GM18858 (cell line): ENCODE results near the gene ERVFRD-1.

ENCODE experiments used
- ATAC-seq: cut with Tn5 transposase; IDR thresholded peaks from one replicate; pipeline ENCODE4 v1.9.1; 2021; ENCODE audit not compliant: unreplicated experiment

The ERVFRD-1 gene

DNA sequence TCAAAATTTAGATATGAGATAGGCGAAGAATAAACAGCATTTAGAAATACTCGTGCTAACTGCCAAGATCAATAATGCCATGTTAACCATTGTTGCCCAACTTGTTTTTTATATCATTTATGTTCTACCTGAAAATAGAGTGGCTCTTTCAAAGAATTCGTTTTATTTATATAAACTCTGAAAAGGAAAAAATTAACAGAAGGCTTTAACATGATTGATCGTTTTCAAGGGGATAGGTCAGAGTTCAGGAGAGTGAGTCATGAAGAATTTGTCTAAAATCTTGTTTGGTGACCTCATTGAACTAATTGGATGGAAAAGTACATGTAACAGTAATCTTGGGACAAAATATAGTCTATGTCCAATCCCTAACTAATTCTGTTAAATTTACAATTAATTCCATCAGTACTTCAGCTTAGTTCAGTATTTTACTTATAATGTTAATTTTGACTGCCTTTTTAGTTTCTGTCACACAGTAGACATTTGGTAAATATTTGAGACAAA lies 56.3 kb downstream of the ERVFRD-1 start:
- no peak for ATAC-seq

DNA sequence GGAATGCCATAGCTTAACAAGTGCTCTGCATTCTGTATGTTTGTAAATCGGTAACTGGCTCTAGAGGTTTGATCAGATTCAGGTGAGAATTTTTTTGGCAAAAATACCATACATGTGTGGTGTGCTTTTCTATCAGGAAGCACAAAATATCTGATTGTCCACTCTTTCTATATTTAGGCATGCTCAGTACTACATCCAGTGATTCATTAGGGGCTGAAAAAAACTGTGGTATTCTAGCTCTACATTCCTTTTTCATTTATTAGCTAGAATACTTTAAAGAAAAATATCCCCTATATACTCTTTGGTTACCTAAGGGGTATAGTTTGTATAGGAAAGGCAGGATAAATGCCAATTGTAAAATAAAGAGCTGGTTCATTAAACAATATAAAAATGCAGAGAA lies 56.8 kb downstream of the ERVFRD-1 start:
- no peak for ATAC-seq

DNA sequence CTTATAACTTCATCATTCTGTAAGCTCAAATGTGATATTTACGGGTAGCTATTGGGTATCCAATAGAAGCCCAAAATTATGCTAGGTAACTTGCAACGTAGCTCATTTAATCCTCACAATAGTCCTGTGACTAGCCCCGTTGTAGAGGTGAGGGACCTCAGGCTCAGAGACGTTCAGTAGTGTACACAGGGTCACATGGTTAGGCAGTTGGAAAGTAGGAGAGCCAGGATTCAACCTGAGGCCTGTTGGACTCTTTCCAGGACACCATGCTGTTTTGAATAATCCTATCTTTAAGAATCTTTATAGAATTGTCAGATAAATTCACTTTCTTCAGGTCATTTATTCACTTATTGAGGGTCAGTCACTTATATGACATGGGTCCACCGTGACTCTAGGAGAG lies 58.2 kb downstream of the ERVFRD-1 start:
- no peak for ATAC-seq
